NCI-H1105 treated with DMSO at 0.1 percent for 48 hours (cell line): ENCODE results near the gene RNF213.

ENCODE experiments used
- DNase-seq: peaks from one replicate; lab custom pipeline; 2025; lab: John Stamatoyannopoulos, UW

RNF213 gene

DNA sequence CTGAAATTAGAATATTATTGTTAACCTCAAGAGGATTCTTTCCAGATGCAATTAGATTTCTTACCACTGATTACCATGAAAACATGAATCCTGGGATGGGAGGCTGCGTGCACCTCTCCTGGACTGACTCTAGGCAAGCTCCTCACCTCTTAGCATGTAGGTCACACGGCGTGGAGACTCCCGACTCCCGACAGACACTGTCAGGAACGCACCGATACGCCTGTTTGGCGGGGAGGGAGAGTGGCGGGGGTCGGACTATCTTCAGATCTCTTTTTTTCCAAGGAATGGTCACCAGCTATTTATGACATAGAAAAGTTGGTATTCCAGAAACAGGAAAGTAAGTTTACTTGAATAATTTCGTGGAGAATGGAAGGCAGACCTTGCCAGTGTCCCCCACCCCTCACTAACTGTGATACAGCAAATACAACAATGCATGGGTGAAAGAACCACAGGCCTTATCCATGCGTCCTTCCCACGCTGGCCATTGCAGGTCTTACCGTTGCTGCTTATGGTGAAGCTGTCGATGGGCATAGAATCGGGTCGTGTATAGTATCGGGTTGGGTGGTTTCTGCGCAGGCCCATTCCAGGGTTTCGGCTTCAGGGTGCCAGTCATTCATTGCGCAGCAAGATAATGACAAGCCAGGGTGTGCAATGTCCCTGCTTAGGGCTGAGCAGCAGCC lies 91.7 kb downstream of the RNF213 start:
- DNase-seq, result no peak

DNA sequence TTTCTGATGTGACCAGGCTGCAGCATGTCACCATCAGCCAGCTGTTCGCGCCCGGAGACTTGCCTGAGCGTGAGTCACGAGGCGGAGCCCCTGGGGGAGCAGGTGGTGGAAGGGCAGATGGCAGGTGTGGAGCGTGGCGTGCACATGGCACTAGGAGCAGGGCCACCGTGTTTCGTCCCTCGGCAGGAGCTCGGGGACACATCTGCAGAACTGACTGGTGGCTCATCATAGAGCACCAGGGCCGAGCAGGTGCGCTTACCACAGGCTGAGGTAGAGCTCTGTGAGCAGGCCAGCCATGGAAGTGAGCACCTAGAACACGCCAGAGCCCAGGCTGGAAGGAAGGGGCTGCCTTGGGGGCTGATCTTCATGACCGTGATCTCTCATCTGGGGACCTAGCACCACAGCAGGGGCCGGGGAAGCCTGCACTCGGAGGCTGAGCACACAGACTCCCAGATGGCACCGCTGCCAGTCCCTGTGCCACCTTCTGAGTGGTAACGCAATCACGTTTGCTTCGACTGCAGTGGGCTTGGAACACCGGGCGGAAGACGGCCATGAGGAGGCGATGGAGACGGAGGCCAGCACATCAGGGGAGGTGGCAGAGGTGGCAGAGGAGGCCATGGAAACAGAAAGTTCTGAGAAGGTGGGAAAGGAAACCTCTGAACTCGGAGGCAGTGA lies 92.5 kb downstream of the RNF213 start:
- no peak for DNase-seq

DNA sequence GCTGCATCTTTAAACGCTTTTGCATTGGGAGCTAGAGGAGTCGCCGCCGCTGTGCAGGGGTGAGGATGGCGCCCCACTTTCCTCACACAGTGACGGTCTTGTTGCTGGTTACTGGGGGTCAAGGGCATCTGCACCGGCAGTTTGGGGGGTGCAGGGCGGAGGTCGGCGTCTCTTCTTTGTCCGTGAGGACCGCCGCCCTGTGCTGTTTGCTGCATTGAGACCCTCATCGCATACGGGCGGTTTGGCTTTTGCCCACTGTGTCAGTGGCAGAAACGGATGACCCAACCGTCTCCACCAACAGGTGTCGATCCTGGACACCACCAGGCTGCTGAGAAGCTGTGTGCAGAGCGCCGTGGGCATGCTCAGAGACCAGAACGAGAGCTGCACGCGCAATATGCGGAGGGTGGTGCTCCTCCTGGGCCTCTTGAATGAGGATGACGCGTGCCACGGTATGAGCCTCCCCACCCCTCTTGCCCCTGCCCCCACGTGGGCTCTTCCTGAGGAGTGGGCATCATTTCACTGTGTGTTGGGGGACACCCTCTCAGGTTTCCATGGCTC lies 93.1 kb downstream of the RNF213 start:
- no peak for DNase-seq

DNA sequence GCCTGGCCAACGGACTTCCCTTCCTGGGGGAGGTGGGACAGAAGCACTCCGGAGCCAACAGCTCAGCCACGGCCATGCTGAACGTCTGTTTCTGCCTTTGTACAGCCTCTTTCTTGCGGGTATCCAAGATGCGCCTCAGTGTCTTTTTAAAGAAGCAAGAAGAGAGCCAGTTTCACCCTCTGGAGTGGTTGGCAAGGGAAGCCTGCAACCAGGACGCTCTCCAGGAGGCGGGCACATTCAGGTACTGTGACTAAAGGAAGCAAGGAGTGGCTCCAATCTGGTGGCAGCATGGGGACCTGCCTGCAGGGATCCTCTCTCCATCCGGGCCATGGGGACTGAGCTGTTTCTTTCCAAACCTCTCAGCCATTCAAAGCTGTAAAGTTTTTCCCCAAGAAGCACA lies 93.7 kb downstream of the RNF213 start:
- DNase-seq, result no peak

DNA sequence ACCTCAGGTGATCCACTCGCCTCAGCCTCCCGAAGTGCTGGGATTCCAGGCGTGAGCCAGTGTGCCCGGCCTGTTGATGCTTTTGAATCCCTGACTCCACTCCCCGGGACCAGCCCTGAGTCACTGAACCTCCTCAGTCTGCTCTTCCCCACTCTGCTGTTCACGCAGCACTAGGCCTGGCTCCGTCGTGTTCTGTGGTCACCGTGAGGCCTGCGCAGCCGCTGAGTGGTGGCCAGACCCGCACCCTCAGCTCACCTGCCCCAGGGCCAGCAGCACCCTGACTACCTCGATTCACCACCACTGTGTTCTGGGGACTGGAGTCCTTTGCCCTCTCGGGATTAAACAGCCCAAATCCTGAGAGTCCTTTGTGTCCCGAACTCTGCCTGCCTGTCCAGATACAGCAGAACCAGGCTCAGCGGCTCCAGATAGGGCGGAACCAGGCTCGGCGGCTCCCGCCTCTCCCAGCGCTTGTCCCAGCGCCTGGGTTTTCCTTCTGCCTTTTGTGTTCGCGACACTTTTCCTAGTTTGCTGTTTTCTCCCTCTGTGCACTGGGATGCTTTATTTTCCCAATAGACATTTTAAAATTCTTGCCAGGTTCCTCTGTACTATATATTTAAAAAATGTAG lies 95.7 kb downstream of the RNF213 start:
- DNase-seq, result no peak

DNA sequence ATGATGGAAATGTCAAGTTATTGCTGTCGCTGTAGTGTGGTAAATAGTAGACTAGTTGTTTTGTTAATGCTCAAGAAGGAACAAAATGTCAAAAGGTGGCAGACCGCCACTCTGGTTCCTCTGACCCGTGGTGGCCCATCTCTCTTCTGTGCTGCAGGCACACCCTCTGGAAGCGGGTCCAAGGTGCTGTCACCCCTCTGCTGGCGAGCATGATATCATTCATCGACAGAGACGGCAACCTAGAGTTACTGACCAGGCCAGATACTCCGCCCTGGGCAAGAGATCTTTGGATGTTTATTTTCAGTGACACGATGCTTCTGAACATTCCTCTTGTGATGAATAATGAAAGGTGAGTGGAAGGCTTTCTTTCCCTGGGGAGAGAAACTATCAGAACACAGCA lies 97.5 kb downstream of the RNF213 start:
- DNase-seq, result no peak

DNA sequence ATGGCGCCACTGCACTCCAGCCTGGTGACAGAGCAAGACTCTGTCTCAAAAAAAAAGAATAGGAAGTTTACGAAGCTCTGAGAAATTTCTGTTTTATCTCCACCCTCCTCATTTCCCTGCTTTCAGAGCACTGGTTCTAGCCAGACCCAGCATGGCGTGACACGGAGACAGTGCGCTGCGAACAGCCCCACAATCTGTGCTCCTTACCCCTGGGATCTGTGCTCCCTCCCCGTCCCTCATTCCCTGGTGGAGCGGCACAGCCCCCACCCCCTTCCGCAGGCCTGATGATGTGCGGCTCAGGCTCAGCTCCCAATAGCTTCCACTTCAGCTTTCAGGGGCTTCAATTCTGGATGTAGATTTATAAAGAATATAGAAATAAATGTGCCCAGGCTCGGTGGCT lies 98.2 kb downstream of the RNF213 start:
- DNase-seq, result no peak

DNA sequence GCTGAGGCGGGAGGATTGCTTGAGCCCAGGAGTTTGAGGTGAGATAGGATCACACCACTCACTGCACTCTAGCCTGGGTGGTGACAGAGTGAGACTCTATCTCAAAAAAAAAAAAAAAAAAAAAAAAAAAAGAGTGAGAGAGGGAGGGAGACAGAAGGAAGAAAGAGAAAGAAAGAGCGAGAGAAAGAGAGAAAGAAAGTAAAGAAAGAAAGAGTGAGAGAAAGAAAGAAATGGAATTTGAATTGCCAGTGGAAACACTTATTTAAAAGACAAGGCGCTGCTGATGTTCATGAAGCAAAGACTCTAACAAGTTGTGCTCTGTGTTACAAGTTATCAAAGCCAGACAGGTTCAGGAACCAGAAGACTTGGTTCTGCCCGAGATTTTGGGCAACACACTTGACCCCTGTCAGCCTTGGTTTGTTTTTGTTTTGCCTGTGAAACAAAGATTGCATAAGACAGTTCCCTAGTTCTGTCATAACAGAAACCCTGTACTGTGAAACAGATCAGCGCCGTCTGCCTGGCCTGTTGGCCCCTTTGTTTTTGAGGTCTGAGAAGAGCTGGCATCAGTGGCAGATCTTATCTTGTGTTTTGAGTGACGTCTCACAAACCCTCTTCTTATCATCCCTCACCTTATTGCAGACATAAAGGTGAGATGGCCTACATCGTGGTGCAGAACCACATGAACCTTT lies 98.9 kb downstream of the RNF213 start:
- DNase-seq, result no peak

DNA sequence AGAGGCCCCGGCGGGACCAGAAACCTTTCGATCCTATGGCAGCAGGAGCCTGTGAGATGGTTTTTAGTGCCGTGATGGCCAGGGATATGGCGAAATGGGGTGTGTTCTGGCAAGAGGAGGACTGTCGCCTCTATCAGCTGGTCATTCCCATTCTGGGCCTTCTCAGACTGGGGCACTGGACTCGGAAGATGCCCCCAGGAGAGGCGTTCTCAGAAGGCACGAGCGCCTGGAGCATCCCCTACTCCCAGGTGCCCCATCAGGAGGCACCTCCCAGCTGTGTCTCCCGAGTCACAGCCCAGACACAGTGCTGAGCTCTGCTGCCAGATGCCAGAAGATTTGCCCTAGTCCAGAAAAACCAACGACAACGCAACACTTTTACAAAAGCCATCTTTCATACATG lies 99.7 kb downstream of the RNF213 start:
- no peak for DNase-seq

DNA sequence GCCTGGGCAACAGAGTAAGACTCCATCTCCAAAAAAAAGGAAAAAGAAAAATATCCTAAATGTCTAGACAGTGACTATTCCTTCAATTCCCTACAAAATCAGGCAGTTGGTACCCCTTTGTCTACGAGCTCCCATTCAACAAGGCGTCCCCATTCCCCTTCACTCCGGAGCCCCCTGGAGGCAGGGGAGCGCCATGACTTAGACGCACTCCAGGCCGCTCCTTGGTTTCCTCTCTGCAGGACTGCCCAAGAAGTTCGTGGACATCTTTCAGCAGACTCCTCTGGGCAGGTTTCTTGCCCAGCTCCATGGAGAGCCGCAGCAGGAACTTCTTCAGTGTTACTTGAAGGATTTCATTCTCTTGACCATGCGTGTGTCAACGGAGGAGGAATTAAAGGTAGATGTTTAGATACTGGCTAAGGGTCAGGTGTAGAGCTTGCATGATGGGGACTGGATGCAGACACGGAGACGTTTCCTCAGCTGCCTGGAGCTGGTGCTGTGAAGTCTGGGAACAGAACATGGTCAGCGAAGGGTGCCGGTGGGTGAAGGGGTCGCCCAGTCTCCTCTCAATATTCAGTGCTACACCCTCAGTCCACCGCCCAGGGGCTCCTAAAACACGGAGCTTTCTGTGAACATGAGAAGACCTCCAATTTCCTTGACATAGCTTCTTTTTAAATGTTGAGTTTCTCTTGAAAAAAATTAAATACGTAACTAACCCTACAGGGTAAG lies 101.0 kb downstream of the RNF213 start:
- DNase-seq, result no peak

DNA sequence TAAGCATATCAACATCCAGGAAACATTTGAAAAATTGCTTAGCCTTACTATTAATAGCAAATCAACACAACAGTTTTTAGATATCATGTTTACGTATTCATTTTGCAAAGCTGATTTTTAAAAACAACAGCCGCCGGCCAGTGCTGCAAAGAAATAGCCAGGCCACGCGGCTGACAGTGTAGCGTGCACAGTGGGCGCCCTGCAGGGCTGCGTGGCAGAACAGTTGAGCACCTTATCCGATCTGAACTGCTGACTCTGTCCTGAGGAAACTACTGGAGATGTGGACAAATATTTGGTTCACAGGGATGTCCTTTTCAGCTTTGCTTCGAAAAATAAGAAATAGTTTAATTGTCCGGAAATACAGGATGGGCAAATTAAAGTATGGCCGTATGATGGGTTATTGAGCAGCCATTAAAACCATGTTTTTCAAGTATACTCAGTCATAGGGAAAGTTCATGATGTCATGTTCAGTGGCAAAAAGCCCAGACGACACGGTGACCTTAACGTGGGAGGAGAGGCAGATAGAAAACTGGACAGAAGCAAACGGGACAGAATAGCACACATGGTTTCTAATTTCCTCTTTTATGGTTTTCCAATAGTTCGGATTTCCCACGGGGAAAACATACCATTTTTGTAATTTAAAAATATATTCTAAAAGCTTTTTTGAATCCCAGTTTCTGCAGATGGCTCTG lies 101.9 kb downstream of the RNF213 start:
- DNase-seq, result no peak

DNA sequence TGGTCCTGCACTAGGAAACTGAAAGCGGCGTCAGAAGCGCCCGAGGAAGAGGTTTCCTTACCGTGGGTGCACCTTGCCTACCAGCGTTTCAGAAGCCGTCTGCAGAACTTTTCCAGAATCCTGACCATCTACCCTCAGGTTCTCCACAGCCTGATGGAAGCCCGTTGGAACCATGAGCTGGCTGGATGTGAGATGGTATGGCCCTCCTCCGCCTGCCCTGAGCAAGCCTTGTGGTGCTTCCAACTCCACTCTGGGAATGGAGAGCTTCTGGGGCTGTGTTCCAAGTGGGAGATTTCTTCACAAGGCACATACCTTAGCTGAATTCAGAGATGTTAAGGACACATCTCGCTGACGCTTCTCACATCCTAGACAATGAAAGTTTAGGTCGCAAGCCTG lies 102.5 kb downstream of the RNF213 start:
- DNase-seq, result no peak

DNA sequence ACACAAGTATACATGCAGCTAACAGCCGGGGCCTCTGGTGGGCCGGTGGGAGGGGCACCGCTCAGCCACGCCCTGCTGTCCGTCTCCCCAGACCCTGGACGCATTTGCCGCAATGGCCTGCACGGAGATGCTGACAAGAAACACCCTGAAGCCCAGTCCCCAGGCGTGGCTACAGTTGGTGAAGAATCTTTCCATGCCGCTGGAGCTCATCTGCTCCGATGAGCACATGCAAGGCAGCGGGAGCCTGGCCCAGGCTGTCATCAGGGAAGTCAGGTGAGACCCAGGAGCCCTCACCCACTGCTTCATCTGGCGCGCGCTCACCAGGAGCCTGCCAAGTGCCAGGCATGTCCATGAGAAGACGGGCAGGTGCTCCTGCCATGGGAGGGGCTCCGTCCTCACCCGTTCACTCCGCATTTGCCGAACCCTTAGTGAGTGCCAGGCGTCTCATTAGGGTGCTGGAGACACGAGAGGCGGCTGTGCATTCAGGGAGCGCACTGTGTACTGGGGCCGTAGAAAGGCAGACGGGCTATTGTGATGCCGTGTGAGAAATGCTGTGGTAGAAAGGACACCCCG lies 103.0 kb downstream of the RNF213 start:
- DNase-seq, result no peak

DNA sequence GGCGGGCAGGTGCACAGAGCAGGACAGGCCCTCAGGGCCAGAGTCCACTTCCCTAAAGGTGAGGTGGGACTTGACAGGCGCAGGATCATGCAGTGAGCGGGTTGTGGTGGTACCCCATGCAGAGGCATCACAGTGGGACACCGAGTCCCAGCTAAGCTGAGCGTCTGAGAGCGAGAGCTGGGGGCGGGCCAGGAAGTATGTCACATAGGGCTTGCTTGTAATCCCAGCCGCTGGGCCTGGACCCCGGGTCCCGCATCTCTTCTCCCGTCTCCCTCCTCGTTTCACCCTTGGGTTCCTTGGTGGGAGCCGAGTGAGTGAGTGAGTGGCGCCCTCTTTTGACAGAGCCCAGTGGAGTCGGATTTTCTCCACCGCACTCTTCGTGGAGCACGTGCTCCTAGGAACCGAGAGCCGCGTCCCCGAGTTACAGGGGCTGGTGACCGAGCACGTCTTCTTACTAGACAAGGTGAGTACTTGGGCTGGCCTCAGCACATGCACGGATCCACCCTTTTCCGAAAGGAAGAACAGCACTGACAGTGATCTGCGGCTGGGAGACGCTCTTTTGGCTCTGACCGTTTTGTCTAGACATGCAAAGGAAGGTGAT lies 103.5 kb downstream of the RNF213 start:
- DNase-seq, result no peak

DNA sequence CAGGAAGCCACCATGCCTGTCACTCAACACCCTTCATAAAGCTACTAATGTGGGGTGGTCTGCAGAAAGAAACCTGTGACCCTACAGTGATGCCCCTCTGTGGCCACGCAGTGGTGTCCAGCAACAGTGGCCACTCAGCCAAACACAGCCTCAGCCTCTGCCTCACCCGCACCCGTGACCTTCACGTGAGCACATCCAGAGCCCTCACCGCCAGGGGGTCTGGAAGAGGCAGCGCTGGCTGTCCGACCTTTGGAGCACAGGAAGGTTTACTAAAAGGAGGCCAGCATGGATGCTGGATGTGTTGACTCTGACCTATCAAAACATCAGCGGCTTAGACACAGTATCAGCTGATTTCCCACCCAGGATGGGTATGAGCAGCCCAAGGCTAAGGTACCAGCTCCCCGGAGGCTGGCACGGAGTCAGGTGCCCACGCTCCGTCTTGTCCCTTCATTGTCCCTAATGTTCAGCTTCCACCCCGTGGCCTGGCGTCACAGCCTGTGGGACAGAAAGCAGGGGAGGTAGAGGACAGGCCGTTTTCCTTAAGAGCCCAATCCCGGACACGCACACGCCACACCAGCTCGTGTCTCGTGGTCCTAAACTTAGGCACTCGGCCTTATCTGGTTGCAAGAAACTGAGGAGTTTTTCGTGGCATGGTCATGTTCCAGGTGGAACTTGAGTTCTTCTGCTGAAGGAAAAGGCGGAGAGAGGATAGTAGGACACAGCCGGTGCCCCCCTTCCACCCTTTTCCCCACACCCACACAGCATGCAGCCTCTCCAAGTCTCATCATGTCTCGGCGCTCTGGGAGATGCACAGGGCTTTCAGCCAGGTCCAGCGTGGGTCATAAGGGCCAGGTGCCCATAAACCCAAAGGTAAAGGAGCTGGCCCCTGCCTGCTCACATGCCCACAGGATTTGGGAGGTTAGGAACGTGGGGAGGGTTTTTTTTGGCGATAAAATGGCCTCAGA lies 104.6 kb downstream of the RNF213 start:
- no peak for DNase-seq

DNA sequence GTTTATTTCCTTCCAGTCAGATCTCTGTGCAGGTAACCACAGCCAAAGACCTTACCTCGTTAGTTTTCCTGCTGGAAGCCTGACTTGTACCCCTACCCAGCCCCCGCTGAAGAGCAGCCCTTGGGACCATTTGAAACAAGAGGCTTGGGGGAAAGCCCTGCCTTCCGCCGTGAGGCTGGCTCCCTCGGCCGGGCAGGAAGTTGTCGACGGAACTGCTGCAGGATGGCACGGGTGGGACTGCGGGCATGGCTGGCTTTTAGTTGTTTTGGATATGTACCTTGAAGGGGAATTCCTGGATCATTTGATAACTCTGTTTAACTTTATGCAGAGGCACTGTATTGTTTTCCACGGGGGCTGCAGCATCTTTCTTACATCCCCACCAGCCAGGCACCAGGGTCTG lies 105.3 kb downstream of the RNF213 start:
- DNase-seq, result no peak

DNA sequence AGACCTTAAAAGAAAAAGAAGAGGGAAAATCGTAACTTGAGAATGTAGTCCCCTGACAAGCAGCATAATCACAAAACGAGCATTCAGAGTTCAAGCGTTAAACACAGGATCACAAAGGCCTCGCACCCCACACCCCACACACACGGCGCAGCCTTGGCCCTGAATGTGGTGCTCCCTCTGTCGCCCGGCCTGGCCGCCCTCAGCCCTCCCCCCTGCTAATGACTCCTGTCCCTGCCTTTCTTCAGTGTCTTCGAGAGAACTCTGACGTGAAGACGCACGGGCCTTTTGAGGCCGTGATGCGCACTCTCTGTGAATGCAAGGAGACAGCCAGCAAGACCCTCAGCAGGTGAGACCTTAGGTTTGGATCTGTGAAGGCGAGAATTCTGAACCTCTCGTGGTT lies 106.9 kb downstream of the RNF213 start:
- no peak for DNase-seq

DNA sequence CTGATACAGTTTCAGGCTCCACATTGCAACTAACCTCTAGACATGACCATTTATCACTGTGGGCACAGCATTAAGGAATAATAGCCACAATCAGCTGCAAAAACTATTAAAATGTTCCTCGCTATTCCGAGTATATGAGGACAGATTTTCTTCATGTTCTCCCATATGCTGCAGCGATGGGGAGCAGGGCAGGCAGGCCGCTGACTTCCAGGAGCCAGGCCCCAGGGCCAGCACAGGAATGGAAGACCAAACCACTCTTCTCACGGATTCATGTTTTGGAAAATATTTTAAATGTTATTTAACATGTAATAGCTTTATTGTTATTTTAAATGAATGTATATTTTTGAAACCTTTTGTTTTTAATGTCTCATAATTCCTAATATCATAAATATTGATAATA lies 110.5 kb downstream of the RNF213 start:
- DNase-seq, result no peak

DNA sequence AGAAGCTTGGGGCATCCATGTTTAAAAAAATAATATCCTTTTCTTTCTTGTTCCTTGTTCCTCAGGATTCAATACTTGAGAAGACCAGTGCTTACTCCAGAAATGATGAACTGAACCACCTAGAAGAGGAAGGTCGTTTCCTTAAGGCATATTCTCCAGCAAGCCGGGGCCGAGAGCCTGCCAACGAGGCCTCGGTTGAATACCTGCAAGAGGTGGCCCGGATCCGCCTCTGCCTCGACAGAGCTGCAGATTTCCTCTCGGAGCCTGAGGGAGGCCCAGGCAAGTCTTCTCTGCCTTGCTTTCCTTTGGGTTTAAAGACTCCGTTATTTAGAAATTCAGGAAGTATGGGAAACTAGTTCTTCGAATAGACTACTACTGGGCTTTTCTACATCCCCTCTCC lies 111.8 kb downstream of the RNF213 start:
- no peak for DNase-seq
